NCI-H2227 (cell line): Measurements from ENCODE around the gene ATP1A2.

Experiments used
- DNase-seq: peaks from one replicate; lab custom pipeline; 2025; ENCODE audit not compliant: unreplicated experiment; lab: John Stamatoyannopoulos, UW

ATP1A2 gene

GRCh38 chr1:160139840-160140239 is 24.3 kb downstream of the ATP1A2 start:
- no peak for DNase-seq

GRCh38 chr1:160143695-160144094 is 28.1 kb downstream of the ATP1A2 start:
- no peak for DNase-seq

GRCh38 chr1:160144921-160145320 is 29.4 kb downstream of the ATP1A2 start:
- no peak for DNase-seq

- no peak for DNase-seq
Observed at GRCh38 chr1:160146107-160146506, 30.5 kb downstream of the ATP1A2 start.

GRCh38 chr1:160148121-160148520 is 32.6 kb downstream of the ATP1A2 start:
- DNase-seq, result no peak

GRCh38 chr1:160149233-160149632 is 33.7 kb downstream of the ATP1A2 start:
- no peak for DNase-seq

GRCh38 chr1:160149716-160150115 is 34.2 kb downstream of the ATP1A2 start:
- no peak for DNase-seq

- DNase-seq, result no peak
Observed at GRCh38 chr1:160151303-160151702, 35.7 kb downstream of the ATP1A2 start, which contains the start of gene ATP1A4. Gene ATP1A4 (plus strand): TSS chr1:160151603. CDS start chr1:160152041, 438 bp downstream.

- DNase-seq, result no peak
Observed at GRCh38 chr1:160154790-160155189, 39.2 kb downstream of the ATP1A2 start.

- DNase-seq, result no peak
Observed at GRCh38 chr1:160156361-160156760, 40.8 kb downstream of the ATP1A2 start.

GRCh38 chr1:160157174-160157573 is 41.6 kb downstream of the ATP1A2 start:
- no peak for DNase-seq

GRCh38 chr1:160158031-160158430 is 42.5 kb downstream of the ATP1A2 start:
- DNase-seq, result no peak

- no peak for DNase-seq
Observed at GRCh38 chr1:160158534-160158933, 43.0 kb downstream of the ATP1A2 start.

- DNase-seq, result peak; percentile 19
Observed at GRCh38 chr1:160159846-160160245, 44.3 kb downstream of the ATP1A2 start.

- no peak for DNase-seq
Observed at GRCh38 chr1:160161965-160162705, 46.6 kb downstream of the ATP1A2 start.

GRCh38 chr1:160162931-160163330 is 47.4 kb downstream of the ATP1A2 start:
- DNase-seq, result no peak

- no peak for DNase-seq
Observed at GRCh38 chr1:160163615-160164014, 48.1 kb downstream of the ATP1A2 start.

GRCh38 chr1:160164121-160164520 is 48.6 kb downstream of the ATP1A2 start:
- DNase-seq, result no peak

GRCh38 chr1:160166166-160166868 is 50.8 kb downstream of the ATP1A2 start:
- no peak for DNase-seq

GRCh38 chr1:160167056-160167455 is 51.5 kb downstream of the ATP1A2 start:
- DNase-seq, result no peak

- DNase-seq, result no peak
Observed at GRCh38 chr1:160167580-160167979, 52.0 kb downstream of the ATP1A2 start.

GRCh38 chr1:160168016-160168415 is 52.5 kb downstream of the ATP1A2 start:
- DNase-seq, result peak; percentile 19
